IMR-90 (cell line): ENCODE data around the gene NTSR1. TPM values are rescaled to one million over a fixed set of nuclear protein-coding genes. Genes with fewer than 3 reads are reported as not detected.

ENCODE experiments used
- ATAC-seq: fragments of 200-7000 bp; cut with Tn5 transposase; 2 replicates; pipeline ENCODE4 v1.9.1; 2020; ENCODE audit warnings: low read depth, mild to moderate bottlenecking, moderate library complexity
- BruUV-seq: library from RNA; stranded (reverse); fragments of 400-500 nt; replicated peaks from 2 replicates; lab custom pipeline; 2021; lab: Mats Ljungman, UMichigan
- CTCF ChIA-PET: fragments of 300-600 bp; formaldehyde crosslinking; extraction: SDS; loops from one replicate; lab custom pipeline; 2021; ENCODE audit warnings: antibody characterized with exemption; lab: Yijun Ruan, JAX
- POLR2A ChIA-PET: fragments of 300-600 bp; sonication (Branson Sonifier 250); formaldehyde crosslinking; loops from one replicate; lab custom pipeline; 2022; ENCODE audit warnings: antibody characterized with exemption; ENCODE audit not compliant: unreplicated experiment; lab: Charles Lee
- DNase-seq: peaks from one replicate; pipeline ENCODE4 v3.0.0; 2013
- H2AFZ ChIP-seq: replicated peaks from 2 replicates; pipeline ENCODE3; 2013; ENCODE audit warnings: low read length, mild to moderate bottlenecking; ENCODE audit not compliant: poor library complexity
- H2AK5ac ChIP-seq: 2 replicates; pipeline ENCODE4 v1.6.1; 2013; ENCODE audit warnings: low read depth, low read length, inconsistent platforms
- H2AK9ac ChIP-seq: replicated peaks from 2 replicates; pipeline ENCODE3; 2013; ENCODE audit warnings: mild to moderate bottlenecking, low read depth, low read length, moderate library complexity; ENCODE audit not compliant: poor library complexity
- H2BK120ac ChIP-seq: 2 replicates; pipeline ENCODE4 v1.6.1; 2013; ENCODE audit warnings: low read depth, low read length, inconsistent platforms
- H2BK15ac ChIP-seq: 3 replicates; pipeline ENCODE4 v1.6.1; 2013; ENCODE audit warnings: low read depth, low read length, inconsistent platforms
- H2BK20ac ChIP-seq: 2 replicates; pipeline ENCODE4 v1.6.1; 2013; ENCODE audit warnings: low read depth, mild to moderate bottlenecking, inconsistent platforms, low read length, moderate library complexity
- H2BK5ac ChIP-seq: 2 replicates; pipeline ENCODE4 v1.6.1; 2013; ENCODE audit warnings: mild to moderate bottlenecking, low read depth, low read length, inconsistent platforms; ENCODE audit not compliant: poor library complexity, severe bottlenecking
- H3K14ac ChIP-seq: replicated peaks from 2 replicates; pipeline ENCODE4 v1.6.1; 2013; ENCODE audit warnings: low read depth, low read length, inconsistent platforms
- H3K18ac ChIP-seq: 2 replicates; pipeline ENCODE4 v1.6.1; 2013; ENCODE audit warnings: low read depth, low read length, control low read depth
- H3K23ac ChIP-seq: 2 replicates; pipeline ENCODE4 v1.6.1; 2013; ENCODE audit warnings: low read depth, low read length, inconsistent platforms
- H3K27ac ChIP-seq: 2 replicates; pipeline ENCODE4 v1.5.1; 2013; ENCODE audit warnings: mild to moderate bottlenecking, control low read depth, low read length; ENCODE audit not compliant: insufficient read depth
- H3K27me3 ChIP-seq: 2 replicates; pipeline ENCODE4 v1.6.1; 2013; ENCODE audit warnings: low read length; ENCODE audit not compliant: control insufficient read depth, insufficient read depth
- H3K36me3 ChIP-seq: 2 replicates; pipeline ENCODE4 v1.6.1; 2013; ENCODE audit warnings: low read length, mixed read lengths; ENCODE audit not compliant: control insufficient read depth, insufficient read depth
- H3K4ac ChIP-seq: 2 replicates; pipeline ENCODE4 v1.6.1; 2013; ENCODE audit warnings: low read depth, low read length, inconsistent platforms
- H3K4me1 ChIP-seq: 2 replicates; pipeline ENCODE4 v1.6.1; 2013; ENCODE audit warnings: low read length, mixed read lengths; ENCODE audit not compliant: control insufficient read depth, insufficient read depth
- H3K4me2 ChIP-seq: 2 replicates; pipeline ENCODE4 v1.6.1; 2013; ENCODE audit warnings: low read depth, mild to moderate bottlenecking, control low read depth, low read length, moderate library complexity
- H3K4me3 ChIP-seq: 2 replicates; pipeline ENCODE4 v1.5.1; 2013; ENCODE audit warnings: low read depth, mild to moderate bottlenecking, control low read depth, low read length, moderate library complexity; ENCODE audit not compliant: insufficient read depth
- H3K56ac ChIP-seq: 2 replicates; pipeline ENCODE4 v1.6.1; 2013; ENCODE audit warnings: low read length, inconsistent platforms; ENCODE audit not compliant: insufficient read depth; ENCODE audit errors: extremely low read depth
- H3K79me1 ChIP-seq, 2 experiments: 2 replicates each; pipeline ENCODE4 v1.6.1; 2013; ENCODE audit warnings: low read length in 2 of 2, inconsistent platforms in 1 of 2, low read depth in 1 of 2
- H3K9ac ChIP-seq: 2 replicates; pipeline ENCODE4 v1.6.1; 2013; ENCODE audit warnings: low read depth, low read length, control low read depth
- H3K9me1 ChIP-seq: 2 replicates; pipeline ENCODE4 v1.6.1; 2013; ENCODE audit warnings: low read length, inconsistent platforms; ENCODE audit not compliant: insufficient read depth
- H3K9me3 ChIP-seq: 2 replicates; pipeline ENCODE4 v1.6.1; 2013; ENCODE audit warnings: low read length; ENCODE audit not compliant: control insufficient read depth, insufficient read depth
- H4K20me1 ChIP-seq: 2 replicates; pipeline ENCODE4 v1.6.1; 2013; ENCODE audit warnings: low read length, inconsistent platforms; ENCODE audit not compliant: insufficient read depth
- H4K5ac ChIP-seq: 2 replicates; pipeline ENCODE4 v1.6.1; 2013; ENCODE audit warnings: mild to moderate bottlenecking, low read depth, low read length, control low read depth
- H4K8ac ChIP-seq, 2 experiments: 2 replicates each; pipeline ENCODE4 v1.6.1; 2013; ENCODE audit warnings: low read depth in 2 of 2, low read length in 2 of 2, control low read depth in 1 of 2, inconsistent platforms in 1 of 2
- H4K91ac ChIP-seq: 2 replicates; pipeline ENCODE4 v1.6.1; 2013; ENCODE audit warnings: low read depth, low read length, inconsistent platforms; ENCODE audit not compliant: insufficient read depth
- NFE2L2 ChIP-seq: fragments of 150-350 bp; IDR thresholded peaks from 2 replicates; pipeline ENCODE4 v1.6.1; 2016; ENCODE audit warnings: low read depth, mild to moderate bottlenecking, low read length
- WGBS, 2 experiments: methylation state at CpG; one replicate each; pipeline versions ENCODE4 v1.1.5 to v1.1.7; 2013; ENCODE audit warnings: missing lambda C conversion rate in 2 of 2; ENCODE audit not compliant: insufficient read length in 1 of 2; ENCODE audit errors: extremely low coverage in 2 of 2; 5-methylcytosine and 5-hydroxymethylcytosine counted together
- dilution Hi-C: fragments of 300-500 bp; cut with HindIII; formaldehyde crosslinking; loops from one replicate; pipeline ENCODE4 v1.14.3; 2018; ENCODE audit warnings: low sequenced_read_pairs; ENCODE audit not compliant: unreplicated experiment
- in situ Hi-C: fragments of 300-500 bp; cut with MboI; formaldehyde crosslinking; loops from 3 replicates; pipeline ENCODE4 v1.14.3; 2019; ENCODE audit warnings: low sequenced_read_pairs, inconsistent platforms, mixed read lengths
- intact Hi-C: fragments of 100-400 bp; cut with micrococcal nuclease; formaldehyde crosslinking; loops from 2 replicates; pipeline ENCODE4 v1.10.0; 2022
- polyA plus RNA-seq, 3 experiments: library from polyadenylated mRNA; depleted of rRNA; stranded (reverse); fragments of >200 nt; gene quantifications; 2 replicates each; pipeline ENCODE4 v1.2.3, GENCODE V29; 2012; ENCODE audit warnings: low replicate concordance in 1 of 3
- total RNA-seq: library from RNA; depleted of rRNA; stranded (reverse); fragments of >200 nt; gene quantifications from 2 replicates; pipeline ENCODE4 v1.2.3, GENCODE V29; 2012

The NTSR1 gene
- total and polyA plus RNA-seq, 2 of the 4 experiments (the other 2 are of a cell fraction) = 0.54 to 1.8 TPM

GRCh38 chr20:62787866-62788265 lies 79.2 kb downstream of the NTSR1 start:
- Histone ChIP-seq H2AK5ac (no peak overlapping the region; the same call in 1 of the 2 replicates), H3K14ac (no peak overlapping the region)

More at GRCh38 chr20:62787866-62788265, 79.2 kb downstream of the NTSR1 start:
- ATAC-seq (no peak), DNase-seq (no peak)
- intact Hi-C loops = no loop called here
- dilution Hi-C loops = no loop called here
- peaks cover 9% of the 10 kb centered on the region for H3K9me1 ChIP-seq
- no peak overlapping the region for H4K91ac ChIP-seq
- H3K36me3 ChIP-seq = no peaks in the 10 kb centered on the region
- no peaks in the 10 kb centered on the region for H3K9me3 ChIP-seq
- no peak overlapping the region for H4K8ac ChIP-seq
- H2AK9ac ChIP-seq = no peak overlapping the region
- POLR2A ChIA-PET = no interaction called here
- CTCF ChIA-PET = interaction anchor here (1.5 kb wide), 1 partner anchor 84 kb away, joined by 5 read pairs; no protein-coding TSS in a partner anchor
- peaks cover 2% of the 10 kb centered on the region; the same call in 1 of the 2 replicates for H3K27me3 ChIP-seq
- no peak overlapping the region for H3K56ac ChIP-seq
- no peaks in the 10 kb centered on the region for H3K79me1 ChIP-seq
- no peak overlapping the region for H3K4me2 ChIP-seq
- no peak overlapping the region for H3K9ac ChIP-seq
- no peak overlapping the region for H2AFZ ChIP-seq
- TF ChIP-seq NFE2L2 = no peak
- 0 out of 2 replicates have a peak, but pooled peaks cover 6% of the 10 kb centered on the region for H4K20me1 ChIP-seq
- no peak overlapping the region; the same call in 2 of the 3 replicates for H2BK15ac ChIP-seq
- 83% methylated on average over 2 of the region's 5 CpGs; no CpG with 5 or more reads in 1 of the 2 experiments for WGBS, 2 experiments
- no peak overlapping the region for H3K18ac ChIP-seq
- H3K23ac ChIP-seq = no peak overlapping the region
- no peak overlapping the region for H2BK20ac ChIP-seq
- BruUV-seq = no TSS peak
- no peak overlapping the region for H3K4me3 ChIP-seq
- H2BK5ac ChIP-seq = no peak overlapping the region
- H4K5ac ChIP-seq = no peak overlapping the region
- H3K4me1 ChIP-seq = peaks cover 13% of the 10 kb centered on the region
- in situ Hi-C loops = no loop called here
- H3K4ac ChIP-seq = no peak overlapping the region
- no peak overlapping the region for H3K27ac ChIP-seq
- H2BK120ac ChIP-seq = no peak overlapping the region
